Measurements from ENCODE around the gene MX1. TPM values are rescaled to one million over a fixed set of nuclear protein-coding genes. Genes with fewer than 3 reads are reported as not detected.

MX1 gene
- total RNA-seq, 1 donor from 2014 or later = 42.4 TPM

GRCh38 chr21:41402231-41402630, 23.8 kb upstream of the MX1 start:
- Mint-ChIP-seq H3K4me1 (no peaks in the 10 kb centered on the region), H3K36me3 (no peaks in the 10 kb centered on the region)
- TF ChIP-seq CTCF (IDR thresholded peaks at IDR 0.05; ENCODE audit: unreplicated experiment) = no peak

GRCh38 chr21:41402796-41403195, 23.2 kb upstream of the MX1 start:
- Mint-ChIP-seq H3K27ac (no peak overlapping the region), H3K9me3 (no peaks in the 10 kb centered on the region), H3K36me3 (no peaks in the 10 kb centered on the region), H3K27me3 (ENCODE audit: low read depth) (peaks cover 24% of the 10 kb centered on the region), H3K4me1 (no peaks in the 10 kb centered on the region), H3K4me3 (no peak overlapping the region)
- DNase-seq (ENCODE audit: low spot score in 2 of 2, unreplicated experiment in 2 of 2) = no peak
- no peak for TF ChIP-seq CTCF (IDR thresholded peaks at IDR 0.05; ENCODE audit: unreplicated experiment)

More at GRCh38 chr21:41402231-41402630, 23.8 kb upstream of the MX1 start:
- no peak overlapping the region for H3K4me3 Mint-ChIP-seq
- peaks cover 24% of the 10 kb centered on the region for H3K27me3 Mint-ChIP-seq (ENCODE audit: low read depth)
- no peak overlapping the region for H3K27ac Mint-ChIP-seq
- no peak for DNase-seq (ENCODE audit: low spot score in 2 of 2, unreplicated experiment in 2 of 2)
- H3K9me3 Mint-ChIP-seq = no peaks in the 10 kb centered on the region

- Mint-ChIP-seq H3K4me3 (no peak overlapping the region), H3K4me1 (no peaks in the 10 kb centered on the region), H3K36me3 (no peaks in the 10 kb centered on the region), H3K27ac (no peak overlapping the region), H3K27me3 (ENCODE audit: low read depth) (peaks cover 26% of the 10 kb centered on the region), H3K9me3 (no peaks in the 10 kb centered on the region)
- TF ChIP-seq CTCF (IDR thresholded peaks at IDR 0.05; ENCODE audit: unreplicated experiment) = no peak
- no peak for DNase-seq (ENCODE audit: low spot score in 2 of 2, unreplicated experiment in 2 of 2)
Observed at GRCh38 chr21:41403331-41403730, 22.7 kb upstream of the MX1 start.

- TF ChIP-seq CTCF (IDR thresholded peaks at IDR 0.05; ENCODE audit: unreplicated experiment) = no peak
- H3K27ac Mint-ChIP-seq = no peak overlapping the region
- no peak overlapping the region for H3K4me3 Mint-ChIP-seq
- no peaks in the 10 kb centered on the region for H3K9me3 Mint-ChIP-seq
- no peaks in the 10 kb centered on the region for H3K36me3 Mint-ChIP-seq
- DNase-seq (ENCODE audit: low spot score in 2 of 2, unreplicated experiment in 2 of 2) = no peak
- no peaks in the 10 kb centered on the region for H3K4me1 Mint-ChIP-seq
- peaks cover 30% of the 10 kb centered on the region for H3K27me3 Mint-ChIP-seq (ENCODE audit: low read depth)
Observed at GRCh38 chr21:41403966-41404365, 22.1 kb upstream of the MX1 start.

GRCh38 chr21:41405321-41405720, 20.7 kb upstream of the MX1 start:
- H3K36me3 Mint-ChIP-seq = no peaks in the 10 kb centered on the region
- peaks cover 25% of the 10 kb centered on the region for H3K27me3 Mint-ChIP-seq (ENCODE audit: low read depth)
- no peaks in the 10 kb centered on the region for H3K9me3 Mint-ChIP-seq
- DNase-seq (ENCODE audit: low spot score in 2 of 2, unreplicated experiment in 2 of 2) = no peak
- H3K27ac Mint-ChIP-seq = no peak overlapping the region
- H3K4me1 Mint-ChIP-seq = no peaks in the 10 kb centered on the region
- no peak for TF ChIP-seq CTCF (IDR thresholded peaks at IDR 0.05; ENCODE audit: unreplicated experiment)
- no peak overlapping the region for H3K4me3 Mint-ChIP-seq

GRCh38 chr21:41406340-41406739, 19.7 kb upstream of the MX1 start:
- Mint-ChIP-seq H3K27me3 (ENCODE audit: low read depth) (peaks cover 17% of the 10 kb centered on the region), H3K36me3 (no peaks in the 10 kb centered on the region), H3K4me3 (no peak overlapping the region)

More at GRCh38 chr21:41406340-41406739, 19.7 kb upstream of the MX1 start:
- TF ChIP-seq CTCF (IDR thresholded peaks at IDR 0.05; ENCODE audit: unreplicated experiment) = no peak
- Mint-ChIP-seq H3K4me1 (peaks cover 10% of the 10 kb centered on the region), H3K27ac (no peak overlapping the region), H3K9me3 (no peaks in the 10 kb centered on the region)
- no peak for DNase-seq (ENCODE audit: low spot score in 2 of 2, unreplicated experiment in 2 of 2)

Measured in mesothelial cell of epicardium (in vitro differentiated cells).